Skin epidermis (tissue), 12 donors: ENCODE data around the gene AKR7A2.
A peak's percentile ranks its signal among the peaks of the same experiment; 100 is the strongest.

Source experiments
- H3K27ac ChIP-seq, 21 experiments: fragments of 200-600 bp; sonication (generic) in 11 of 21; one replicate each; pipeline ENCODE4 v1.5.0; 2020; ENCODE audit warnings: mild to moderate bottlenecking in 3 of 21, inconsistent platforms in 2 of 21, moderate library complexity in 2 of 21
- H3K4me3 ChIP-seq, 7 experiments: fragments of 200-600 bp; sonication (generic) in 2 of 7; one replicate each; pipeline ENCODE4 v1.5.0; 2020; ENCODE audit warnings: inconsistent platforms in 2 of 7, mild to moderate bottlenecking in 2 of 7, moderate library complexity in 1 of 7

The AKR7A2 gene

GRCh38 chr1:19311931-19312781 is at the start of gene AKR7A2, which contains the start of gene SLC66A1:
Gene AKR7A2 (minus strand): TSS chr1:19312144. CDS start chr1:19312124, 20 bp downstream.
Gene SLC66A1 (plus strand): TSS chr1:19312326. CDS start chr1:19317678, 5,352 bp downstream.
- peak within 1 kb of the TSS; percentile 55 to 98 (median 92) for H3K27ac ChIP-seq
- peak within 1 kb of the TSS; percentile 56 to 95 (median 91) for H3K4me3 ChIP-seq

DNA sequence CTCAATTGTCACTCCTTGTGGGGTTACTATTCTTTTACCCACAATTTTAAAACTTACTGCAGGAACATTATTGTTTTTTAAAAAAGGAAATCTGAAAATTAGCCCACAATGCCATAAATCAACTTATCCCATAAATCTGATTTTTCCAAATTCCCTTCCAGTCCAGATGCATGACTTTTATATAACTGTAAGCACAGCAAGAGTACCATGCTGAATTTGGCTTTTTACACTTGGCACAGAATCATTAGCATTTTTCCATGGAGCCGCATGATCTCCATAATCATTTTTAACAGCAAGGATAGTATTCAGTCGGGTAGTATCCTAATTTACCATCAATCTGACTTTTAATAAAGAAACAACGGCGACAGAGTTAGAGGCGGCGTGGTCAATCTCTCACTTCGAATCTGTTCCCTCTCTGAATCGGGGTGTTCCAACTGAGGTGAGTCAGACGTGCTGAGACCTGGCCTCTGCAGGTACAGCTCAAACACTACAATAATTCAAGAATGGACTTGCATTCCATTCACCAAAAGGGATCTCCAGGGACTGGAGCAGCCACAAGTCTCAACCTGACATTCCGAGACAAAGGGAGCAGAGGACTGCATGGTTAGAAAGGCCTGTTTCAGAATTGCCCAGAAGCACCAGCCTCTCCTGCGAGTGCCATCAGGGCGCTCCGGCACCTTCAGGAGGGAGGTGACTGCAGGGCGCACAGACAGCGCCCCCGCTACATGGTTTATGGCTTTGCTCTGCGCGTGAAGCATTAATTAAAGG is 49.1 kb upstream of the AKR7A2 start:
- peak overlapping the region in 16 of 21 experiments; percentile 8 to 76 (median 49) for H3K27ac ChIP-seq
- no peak overlapping the region for H3K4me3 ChIP-seq

DNA sequence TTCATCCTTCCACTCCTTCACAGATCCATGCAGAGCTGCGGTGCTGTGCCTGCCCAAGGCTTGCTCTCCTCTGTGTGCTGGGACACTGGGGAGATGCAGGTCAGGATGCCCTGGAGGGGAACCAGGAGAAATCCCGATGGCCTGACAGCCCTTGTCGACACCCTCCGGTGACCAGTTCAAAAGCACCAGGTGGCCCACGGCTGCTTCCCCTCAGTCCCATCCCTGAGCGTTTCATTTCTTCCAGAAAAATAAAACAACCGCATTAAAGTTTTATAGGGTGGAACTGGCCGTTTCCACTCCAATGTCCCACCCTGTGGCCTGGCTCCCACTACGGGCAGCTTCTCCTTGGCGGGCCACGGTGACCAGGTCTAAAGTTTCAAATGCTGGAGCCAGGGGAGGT is 48.5 kb upstream of the AKR7A2 start:
- Histone ChIP-seq H3K27ac (peak overlapping the region in 13 of 21 experiments; percentile 14 to 71 (median 46)), H3K4me3 (no peak overlapping the region)

DNA sequence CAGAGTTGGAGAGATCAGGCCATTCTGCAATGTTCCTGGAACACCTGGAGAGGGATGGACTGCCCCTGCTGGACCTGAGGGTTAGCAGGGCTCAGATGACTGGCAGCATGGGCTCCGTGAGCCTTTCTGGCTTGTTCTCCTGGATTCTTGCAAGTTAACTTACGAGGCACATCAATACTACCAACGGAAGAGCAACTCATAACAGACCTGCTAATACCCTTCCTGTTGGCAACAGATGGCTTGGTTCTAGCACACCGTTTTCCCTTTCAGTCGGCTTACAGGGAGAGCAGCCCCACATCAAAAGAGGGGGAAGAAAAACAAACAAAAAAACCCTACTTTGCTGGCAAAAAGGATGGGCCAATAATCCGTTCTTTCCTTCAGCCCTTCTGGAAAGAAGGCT is 48.1 kb upstream of the AKR7A2 start:
- H3K27ac ChIP-seq: peak overlapping the region in 12 of 21 experiments; percentile 14 to 58 (median 44)
- no peak overlapping the region for H3K4me3 ChIP-seq

- H3K4me3 ChIP-seq: no peak overlapping the region
- H3K27ac ChIP-seq: peak overlapping the region in 3 of 21 experiments; percentile 43 to 49 (median 48)
These were observed 47.4 kb upstream of the AKR7A2 start for GRCh38 chr1:19359357-19359756.

DNA sequence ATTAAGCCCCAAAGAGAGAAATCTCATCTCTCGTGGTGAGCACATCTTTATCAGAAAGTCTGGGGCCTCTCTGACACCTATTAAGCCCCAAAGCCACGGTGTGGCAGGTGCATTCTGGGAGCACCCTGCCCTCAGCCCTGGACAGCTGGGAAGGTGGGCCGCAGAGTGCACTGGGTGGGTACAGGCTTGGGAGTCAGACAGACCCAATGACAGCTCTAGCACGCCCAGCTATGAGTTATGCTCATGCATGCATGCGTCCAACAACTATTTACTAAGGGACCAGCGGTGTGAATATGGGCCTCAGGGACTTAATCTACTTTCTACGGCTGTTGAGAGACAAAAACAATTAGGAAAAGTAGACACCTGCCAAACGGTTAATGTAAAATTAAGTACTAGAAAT is 46.8 kb upstream of the AKR7A2 start:
- no peak overlapping the region for H3K4me3 ChIP-seq
- peak overlapping the region in 1 of 21 experiments; percentile 7 for H3K27ac ChIP-seq

GRCh38 chr1:19357299-19357986 is 45.5 kb upstream of the AKR7A2 start:
- H3K27ac ChIP-seq: no peak overlapping the region
- H3K4me3 ChIP-seq: no peak overlapping the region

DNA sequence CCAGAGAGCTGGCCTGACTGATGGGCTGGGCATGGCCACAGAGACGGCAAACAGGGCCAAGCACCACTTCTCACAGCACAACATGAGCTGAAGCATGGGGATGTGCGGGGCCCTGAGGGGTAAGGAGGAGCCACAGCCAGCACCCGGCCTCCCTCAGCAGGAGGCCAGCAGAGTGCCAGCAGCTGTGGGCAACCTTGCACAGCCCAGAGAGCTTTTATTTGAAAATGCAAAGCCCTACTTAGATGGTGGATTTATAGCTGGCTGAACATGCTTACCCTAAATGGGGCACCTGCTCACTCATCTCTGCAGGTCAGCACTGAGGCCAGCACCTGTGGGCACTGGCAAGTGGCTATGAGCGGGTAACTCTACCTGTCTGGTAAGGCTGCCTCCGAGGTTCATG is 44.3 kb upstream of the AKR7A2 start:
- Histone ChIP-seq H3K4me3 (no peak overlapping the region), H3K27ac (no peak overlapping the region)

DNA sequence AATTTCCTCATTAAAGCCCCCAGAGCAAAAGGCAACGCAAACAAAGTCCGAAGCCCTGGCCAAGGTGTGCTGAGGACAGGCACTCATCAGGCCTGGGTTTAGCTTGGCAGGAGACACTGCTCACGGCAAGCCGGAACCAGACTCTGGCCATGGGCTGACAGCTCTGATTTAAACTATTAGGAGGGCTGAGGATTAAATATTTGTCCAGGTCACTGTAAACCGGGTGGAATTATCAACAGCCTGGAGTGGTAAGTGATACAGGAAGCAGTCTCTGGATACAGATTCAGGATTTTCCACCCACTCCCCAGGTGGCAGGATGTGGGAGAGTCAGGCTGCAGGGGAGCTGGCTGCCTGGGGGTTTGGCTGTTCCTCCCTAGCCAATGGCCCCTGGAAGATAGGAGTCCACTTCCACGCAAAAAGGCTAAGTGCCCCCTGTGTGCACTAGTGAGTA is 42.6 kb upstream of the AKR7A2 start:
- Histone ChIP-seq H3K27ac (no peak overlapping the region), H3K4me3 (no peak overlapping the region)

GRCh38 chr1:19353596-19353995 is 41.7 kb upstream of the AKR7A2 start:
- Histone ChIP-seq H3K27ac (peak overlapping the region in 2 of 21 experiments; percentile 6 to 38), H3K4me3 (no peak overlapping the region)

DNA sequence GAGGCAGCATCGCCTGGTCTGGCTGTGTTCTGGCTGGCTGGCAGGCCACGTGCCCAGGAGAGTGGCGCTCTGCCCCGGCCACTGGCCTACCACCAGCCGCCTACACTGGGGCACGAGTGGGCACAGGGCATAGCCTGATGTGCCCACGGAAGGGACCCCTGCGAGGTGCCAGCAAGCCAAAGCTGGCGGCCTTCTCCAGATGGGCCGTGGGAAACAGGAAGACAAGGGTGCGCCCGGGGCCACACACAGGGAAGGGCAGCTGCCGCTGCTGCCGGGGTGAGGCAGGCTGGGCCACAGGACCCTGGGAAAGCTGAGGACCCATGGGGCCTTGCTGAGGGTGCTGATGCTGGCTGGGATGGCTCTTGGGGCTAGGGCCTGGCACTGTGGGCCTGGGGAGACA is 40.9 kb upstream of the AKR7A2 start:
- Histone ChIP-seq H3K27ac (peak overlapping the region in 4 of 21 experiments; percentile 6 to 38 (median 22)), H3K4me3 (no peak overlapping the region)

DNA sequence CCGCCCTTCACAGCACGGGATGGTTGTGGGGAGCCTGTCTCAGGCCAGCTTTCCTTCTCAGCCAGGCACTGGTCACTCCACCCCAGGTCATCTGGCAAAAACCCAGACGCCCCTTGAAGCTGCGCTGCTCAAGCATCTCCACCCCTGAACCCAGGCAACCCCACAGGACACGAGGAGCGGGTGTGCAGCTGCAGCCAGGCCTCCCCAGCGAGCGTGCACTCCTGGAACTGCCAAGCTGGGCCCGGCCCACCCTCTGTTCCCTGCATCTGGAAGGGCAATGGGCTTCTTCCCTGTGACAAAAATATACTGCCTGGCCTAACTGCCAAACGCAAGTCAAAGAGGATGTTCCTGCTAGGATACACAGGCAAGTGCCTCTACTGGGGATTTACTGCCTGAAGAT is 39.9 kb upstream of the AKR7A2 start:
- no peak overlapping the region for H3K27ac ChIP-seq
- H3K4me3 ChIP-seq: no peak overlapping the region

- Histone ChIP-seq H3K4me3 (no peak overlapping the region), H3K27ac (no peak overlapping the region)
These were observed 38.6 kb upstream of the AKR7A2 start for GRCh38 chr1:19350566-19350965.

- Histone ChIP-seq H3K27ac (peak overlapping the region in 1 of 21 experiments; percentile 19), H3K4me3 (no peak overlapping the region)
These were observed 38.1 kb upstream of the AKR7A2 start for GRCh38 chr1:19349999-19350398.

DNA sequence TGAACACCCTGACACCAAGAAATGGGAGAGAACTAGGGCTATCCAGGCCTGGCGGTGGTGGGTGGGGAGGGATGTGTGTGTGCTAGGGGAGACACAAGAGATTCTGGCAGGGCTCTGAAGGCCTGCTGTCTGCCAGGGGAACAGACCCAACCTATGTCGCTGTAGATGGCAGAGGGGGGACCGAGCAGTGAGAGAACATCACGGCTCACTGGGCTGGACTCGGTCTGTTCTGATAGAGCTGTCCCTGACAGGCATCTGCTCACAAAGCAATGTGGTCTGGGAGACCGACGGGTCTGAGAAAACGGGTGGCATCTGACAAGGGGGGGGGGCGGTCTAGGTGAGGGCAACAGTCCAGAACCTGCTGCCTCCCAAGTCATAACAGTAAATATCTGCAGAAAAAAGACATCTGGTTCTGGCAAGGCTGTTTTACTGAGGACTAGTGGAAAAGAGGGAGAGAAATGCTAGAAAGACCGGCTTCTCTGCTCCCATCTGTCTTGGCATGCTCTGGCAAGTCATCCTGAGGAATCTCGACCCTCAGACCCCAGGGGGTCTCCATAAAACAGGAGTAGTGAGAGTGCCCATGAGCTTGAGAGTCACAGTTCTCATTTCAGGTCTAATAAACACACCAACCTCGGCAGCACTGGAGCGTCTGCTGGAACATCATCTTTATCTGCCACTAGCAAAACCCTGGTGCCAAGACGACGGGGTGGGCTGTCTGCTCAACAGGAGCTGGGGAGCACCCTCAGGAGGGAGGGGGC is 36.7 kb upstream of the AKR7A2 start:
- H3K4me3 ChIP-seq: no peak overlapping the region
- peak overlapping the region in 7 of 21 experiments; percentile 1 to 65 (median 14) for H3K27ac ChIP-seq

- Histone ChIP-seq H3K4me3 (no peak overlapping the region), H3K27ac (peak overlapping the region in 4 of 21 experiments; percentile 7 to 65 (median 46))
These were observed 35.7 kb upstream of the AKR7A2 start for GRCh38 chr1:19347533-19348172.

DNA sequence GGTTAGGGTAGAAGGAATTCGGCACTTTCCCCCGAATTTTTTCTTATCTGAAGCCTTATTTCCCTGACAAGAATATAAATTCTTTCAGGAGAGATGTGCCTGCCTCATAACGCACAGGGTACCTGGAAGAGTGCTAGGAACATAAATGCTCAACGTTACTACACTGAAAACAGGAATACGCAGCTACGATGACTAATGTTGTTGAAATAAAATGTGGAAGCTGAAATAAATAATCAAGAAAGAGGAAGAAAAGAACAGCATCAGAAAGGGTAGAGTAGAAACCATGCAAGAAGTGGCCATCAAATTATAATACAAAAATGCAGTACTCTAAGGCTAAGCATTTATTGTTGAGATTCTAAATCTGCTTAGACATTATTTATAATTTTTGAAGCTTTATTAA is 34.1 kb upstream of the AKR7A2 start:
- peak overlapping the region in 1 of 21 experiments; percentile 38 for H3K27ac ChIP-seq
- H3K4me3 ChIP-seq: no peak overlapping the region

DNA sequence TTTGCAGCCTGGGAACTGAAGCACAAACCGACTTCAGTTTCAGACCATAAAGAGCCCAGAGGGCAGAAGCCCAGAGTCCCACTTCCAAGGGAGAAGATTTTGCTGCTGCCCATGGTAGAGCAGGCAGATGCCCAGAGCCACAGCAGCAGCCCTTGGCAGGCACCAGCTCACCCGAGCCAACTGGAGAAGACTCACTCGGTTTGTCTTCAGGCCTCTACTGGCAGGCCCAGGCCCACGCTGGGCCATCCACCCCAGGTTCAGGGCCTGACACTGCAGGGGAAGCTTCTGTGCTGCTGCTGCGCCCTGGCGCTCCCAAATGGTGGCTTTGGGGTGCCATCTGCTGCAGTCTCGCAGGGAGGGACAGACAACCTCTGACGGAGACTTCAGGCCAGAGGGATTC is 33.4 kb upstream of the AKR7A2 start:
- Histone ChIP-seq H3K4me3 (no peak overlapping the region), H3K27ac (peak overlapping the region in 3 of 21 experiments; percentile 20 to 43 (median 38))

DNA sequence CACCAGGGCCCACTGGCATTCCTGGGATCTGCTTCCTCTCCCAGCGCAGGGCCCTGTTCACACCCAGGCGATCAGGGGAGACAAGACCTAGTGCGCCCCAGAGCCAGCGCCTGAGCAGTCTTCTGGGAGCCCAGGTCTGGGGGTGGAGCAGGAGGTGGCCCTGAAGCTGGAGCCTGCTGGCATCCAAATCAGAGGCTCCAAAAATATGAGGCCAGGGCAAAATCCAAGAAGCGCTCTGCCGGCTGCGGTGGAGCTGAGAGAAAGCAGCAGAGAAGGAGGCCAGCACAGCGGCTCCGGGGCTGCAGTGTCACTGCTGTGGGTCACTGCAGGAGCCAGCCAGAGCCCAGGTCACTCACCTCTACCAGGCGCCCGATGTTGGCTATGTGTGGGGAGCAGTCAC is 32.9 kb upstream of the AKR7A2 start:
- Histone ChIP-seq H3K4me3 (no peak overlapping the region), H3K27ac (peak overlapping the region in 2 of 21 experiments; percentile 20 to 38)
